HEK293 (cell line): ENCODE data around the gene RNASE8.

Experiments
- CTCF ChIA-PET: fragments of 350-600 bp; formaldehyde crosslinking; extraction: SDS; loops from one replicate; lab custom pipeline; 2021; ENCODE audit warnings: antibody characterized with exemption; lab: Yijun Ruan, JAX
- POLR2A ChIA-PET: fragments of 300-600 bp; formaldehyde crosslinking; extraction: SDS; loops from one replicate; lab custom pipeline; 2020; ENCODE audit warnings: antibody characterized with exemption, inconsistent platforms; lab: Yijun Ruan, JAX
- H3K27ac ChIP-seq: fragments of 200-500 bp; sonication (Bioruptor generic); 2 replicates; pipeline ENCODE4 v1.5.1; 2014; ENCODE audit warnings: low read depth, low read length, control low read depth, inconsistent platforms; ENCODE audit errors: extremely low read depth
- H3K36me3 ChIP-seq, 2 experiments: fragments of 200-500 bp in 1 of 2; sonication (Bioruptor generic) in 1 of 2; 1 replicate in 1 of 2; 2 replicates in 1 of 2; pipeline ENCODE4 v1.5.1; 2014 to 2017; ENCODE audit warnings: inconsistent platforms in 2 of 2, low read length in 2 of 2; ENCODE audit not compliant: control insufficient read depth in 2 of 2, insufficient read depth in 1 of 2
- H3K4me1 ChIP-seq: fragments of 200-500 bp; sonication (Bioruptor generic); 2 replicates; pipeline ENCODE4 v1.5.1; 2014; ENCODE audit warnings: mild to moderate bottlenecking, low read length, inconsistent platforms; ENCODE audit not compliant: control insufficient read depth, insufficient read depth
- H3K4me3 ChIP-seq: 2 replicates; pipeline ENCODE4 v1.5.1; 2011; ENCODE audit warnings: low read depth, mild to moderate bottlenecking, control low read depth, low read length, moderate library complexity
- H3K9me3 ChIP-seq: fragments of 200-500 bp; sonication (Bioruptor generic); 2 replicates; pipeline ENCODE4 v1.5.1; 2014; ENCODE audit warnings: low read depth, low read length, inconsistent platforms; ENCODE audit not compliant: control insufficient read depth, insufficient read depth
- IKZF3 ChIP-seq: fragments of 450-650 bp; IDR thresholded peaks from 2 replicates; pipeline ENCODE4 v1.5.0; 2018; ENCODE audit warnings: missing biosample characterization, mild to moderate bottlenecking, missing genetic modification characterization, moderate library complexity
- KLF8 ChIP-seq: fragments of 450-650 bp; formaldehyde crosslinking; IDR thresholded peaks from 2 replicates; pipeline ENCODE4 v1.5.1; 2016; ENCODE audit warnings: missing biosample characterization, missing genetic modification characterization
- RBAK ChIP-seq: fragments of 450-650 bp; formaldehyde crosslinking; IDR thresholded peaks from 2 replicates; pipeline ENCODE4 v1.5.1; 2016; ENCODE audit warnings: missing biosample characterization, missing genetic modification characterization
- SCRT1 ChIP-seq: fragments of 450-650 bp; formaldehyde crosslinking; IDR thresholded peaks from 2 replicates; pipeline ENCODE4 v1.5.1; 2016; ENCODE audit warnings: missing biosample characterization, missing genetic modification characterization, borderline replicate concordance
- SCRT2 ChIP-seq: fragments of 450-650 bp; formaldehyde crosslinking; IDR thresholded peaks from 2 replicates; pipeline ENCODE4 v1.5.1; 2016; ENCODE audit warnings: missing biosample characterization, missing genetic modification characterization
- ZEB2 ChIP-seq: fragments of 450-650 bp; formaldehyde crosslinking; IDR thresholded peaks from 2 replicates; pipeline ENCODE4 v1.5.1; 2016; ENCODE audit warnings: missing biosample characterization, missing genetic modification characterization
- ZFP41 ChIP-seq: fragments of 450-650 bp; formaldehyde crosslinking; IDR thresholded peaks from 2 replicates; pipeline ENCODE4 v1.5.1; 2016; ENCODE audit warnings: missing biosample characterization, missing genetic modification characterization, borderline replicate concordance
- ZIC2 ChIP-seq: fragments of 450-650 bp; formaldehyde crosslinking; IDR thresholded peaks from 2 replicates; pipeline ENCODE4 v1.5.1; 2016; ENCODE audit warnings: missing biosample characterization, missing genetic modification characterization
- ZNF138 ChIP-seq: fragments of 450-650 bp; formaldehyde crosslinking; IDR thresholded peaks from 2 replicates; pipeline ENCODE4 v1.5.1; 2016; ENCODE audit warnings: missing biosample characterization, missing genetic modification characterization, borderline replicate concordance
- ZNF157 ChIP-seq: fragments of 450-650 bp; formaldehyde crosslinking; IDR thresholded peaks from 2 replicates; pipeline ENCODE4 v1.5.1; 2016; ENCODE audit warnings: missing biosample characterization, missing genetic modification characterization
- ZNF174 ChIP-seq: fragments of 450-650 bp; formaldehyde crosslinking; IDR thresholded peaks from 2 replicates; pipeline ENCODE4 v1.5.0; 2017; ENCODE audit warnings: missing biosample characterization, mild to moderate bottlenecking, missing genetic modification characterization
- ZNF19 ChIP-seq: fragments of 450-650 bp; formaldehyde crosslinking; IDR thresholded peaks from 2 replicates; pipeline ENCODE4; 2016; ENCODE audit warnings: missing biosample characterization, missing genetic modification characterization, low read depth
- ZNF239 ChIP-seq: fragments of 450-650 bp; formaldehyde crosslinking; IDR thresholded peaks from 2 replicates; pipeline ENCODE4 v1.5.1; 2016; ENCODE audit warnings: missing biosample characterization, missing genetic modification characterization
- ZNF324 ChIP-seq: fragments of 450-650 bp; formaldehyde crosslinking; IDR thresholded peaks from 2 replicates; pipeline ENCODE4 v1.5.1; 2016; ENCODE audit warnings: missing biosample characterization, missing genetic modification characterization
- ZNF37A ChIP-seq: fragments of 450-650 bp; IDR thresholded peaks from 2 replicates; pipeline ENCODE4 v1.5.1; 2018; ENCODE audit warnings: missing biosample characterization, missing genetic modification characterization
- ZNF518A ChIP-seq: fragments of 450-650 bp; formaldehyde crosslinking; conservative IDR thresholded peaks from 2 replicates; pipeline ENCODE4 v1.5.1; 2016; ENCODE audit warnings: low read depth, missing biosample characterization, missing genetic modification characterization
- ZNF626 ChIP-seq: fragments of 450-650 bp; sonication (Bioruptor Pico); formaldehyde crosslinking; IDR thresholded peaks from 2 replicates; pipeline ENCODE4 v1.5.1; 2018; ENCODE audit warnings: missing biosample characterization, missing genetic modification characterization, inconsistent platforms
- ZNF658 ChIP-seq: fragments of 450-650 bp; formaldehyde crosslinking; IDR thresholded peaks from 2 replicates; pipeline ENCODE4; 2016; ENCODE audit warnings: missing biosample characterization, missing genetic modification characterization
- ZNF664 ChIP-seq: fragments of 450-650 bp; formaldehyde crosslinking; IDR thresholded peaks from 2 replicates; pipeline ENCODE4 v1.5.1; 2016; ENCODE audit warnings: missing biosample characterization, missing genetic modification characterization
- ZNF777 ChIP-seq: fragments of 450-650 bp; formaldehyde crosslinking; IDR thresholded peaks from 2 replicates; pipeline ENCODE4 v1.5.1; 2017; ENCODE audit warnings: missing biosample characterization, missing genetic modification characterization, borderline replicate concordance
- ZNF785 ChIP-seq: fragments of 450-650 bp; formaldehyde crosslinking; IDR thresholded peaks from 2 replicates; pipeline ENCODE4 v1.5.1; 2016; ENCODE audit warnings: missing biosample characterization, missing genetic modification characterization
- ZNF791 ChIP-seq: fragments of 450-650 bp; formaldehyde crosslinking; IDR thresholded peaks from 2 replicates; pipeline ENCODE4 v1.5.1; 2016; ENCODE audit warnings: missing biosample characterization, missing genetic modification characterization
- ZNF792 ChIP-seq: fragments of 450-650 bp; formaldehyde crosslinking; IDR thresholded peaks from 2 replicates; pipeline ENCODE4 v1.5.1; 2016; ENCODE audit warnings: missing biosample characterization, missing genetic modification characterization
- ZNF837 ChIP-seq: fragments of 450-650 bp; formaldehyde crosslinking; IDR thresholded peaks from 2 replicates; pipeline ENCODE4 v1.5.1; 2016; ENCODE audit warnings: missing biosample characterization, missing genetic modification characterization

RNASE8 gene

GRCh38 chr14:21034707-21035106, 22.9 kb upstream of the RNASE8 start, which contains the start of gene RNASE13 (continued):
- TF ChIP-seq ZNF518A (tag by site-specific recombination) (no peak), ZFP41 (tag by site-specific recombination) (no peak), ZIC2 (tag by site-specific recombination) (no peak), ZNF626 (no peak), ZEB2 (tag by site-specific recombination) (no peak), ZNF785 (no peak), ZNF157 (no peak), ZNF777 (tag by site-specific recombination) (no peak), KLF8 (tag by site-specific recombination) (no peak)

- no peaks in the 10 kb centered on the region for H3K9me3 ChIP-seq
- H3K36me3 ChIP-seq, result no peaks in the 10 kb centered on the region
- POLR2A ChIA-PET, result no interaction called here
- TF ChIP-seq RBAK, result no peak
- no peak for TF ChIP-seq ZNF19
- TF ChIP-seq ZNF138, result no peak
- TF ChIP-seq ZNF792 (tag by site-specific recombination), result no peak
- no peak for TF ChIP-seq ZNF837 (tag by site-specific recombination)
- TF ChIP-seq ZNF239 (tag by site-specific recombination), result no peak
- TF ChIP-seq ZNF664, result no peak
- TF ChIP-seq ZNF324 (tag by site-specific recombination), result no peak
- no peak for TF ChIP-seq ZNF37A
- TF ChIP-seq SCRT1, result no peak
- TF ChIP-seq, all 188 proteins: peak for 0
- H3K4me3 ChIP-seq, result no peak overlapping the region
- H3K27ac ChIP-seq, result no peak overlapping the region
- no peaks in the 10 kb centered on the region for H3K4me1 ChIP-seq
- CTCF ChIA-PET, result interaction anchor here (1.6 to 3.2 kb wide), 2 partner anchors 22 to 32 kb away, joined by 5 to 31 read pairs; no protein-coding TSS in a partner anchor
Measured at GRCh38 chr14:21036751-21037150, 20.9 kb upstream of the RNASE8 start.

- TF ChIP-seq SCRT2 (tag by site-specific recombination), result no peak
- TF ChIP-seq ZNF174 (tag by site-specific recombination), result no peak
- TF ChIP-seq ZNF791 (tag by site-specific recombination), result no peak
- no peak for TF ChIP-seq ZNF658 (tag by site-specific recombination)
- TF ChIP-seq IKZF3 (tag by site-specific recombination), result no peak
- no peak overlapping the region for H3K4me3 ChIP-seq
- POLR2A ChIA-PET, result no interaction called here
- no peaks in the 10 kb centered on the region for H3K9me3 ChIP-seq
- H3K36me3 ChIP-seq, result no peaks in the 10 kb centered on the region
- H3K27ac ChIP-seq, result no peak overlapping the region
- CTCF ChIA-PET, result interaction anchor here (1.0 to 3.2 kb wide), 2 partner anchors 22 to 29 kb away, joined by 3 to 31 read pairs; no protein-coding TSS in a partner anchor
- no peaks in the 10 kb centered on the region for H3K4me1 ChIP-seq
Measured at GRCh38 chr14:21037156-21037555, 20.5 kb upstream of the RNASE8 start.
